OCI-LY7 (cell line): ENCODE measurements around the gene ROPN1L. TPM values are rescaled to one million over a fixed set of nuclear protein-coding genes. Genes with fewer than 3 reads are reported as not detected.
"Not testable (repeated sequence)": the region's sequence is repeated elsewhere in the genome, so short reads cannot be mapped to it uniquely, and the experiment has no call there.

Source experiments
- BruUV-seq: library from RNA; stranded (reverse); fragments of 400-500 nt; replicated peaks from 2 replicates; lab custom pipeline; 2021; lab: Mats Ljungman, UMichigan
- CTCF ChIA-PET: fragments of 300-600 bp; sonication (Branson Sonifier 250); formaldehyde crosslinking; loops from one replicate; lab custom pipeline; 2022; ENCODE audit warnings: antibody characterized with exemption; ENCODE audit not compliant: unreplicated experiment; lab: Charles Lee
- POLR2A ChIA-PET: fragments of 300-600 bp; sonication (Branson Sonifier 250); formaldehyde crosslinking; loops from one replicate; lab custom pipeline; 2022; ENCODE audit warnings: antibody characterized with exemption; lab: Charles Lee
- DNase-seq: peaks from one replicate; pipeline ENCODE4 v3.0.0-alpha.2; 2015; ENCODE audit warnings: low spot score
- H2AFZ ChIP-seq: fragments of 200-600 bp; sonication (generic), shearing (Covaris generic); 2 replicates; pipeline ENCODE4 v1.6.1; 2014; ENCODE audit warnings: mild to moderate bottlenecking, antibody characterized with exemption, low read length, moderate library complexity
- H3K27ac ChIP-seq: fragments of 200-600 bp; sonication (generic); 2 replicates; pipeline ENCODE4 v1.5.1; 2014; ENCODE audit warnings: mixed run types, low read depth, mild to moderate bottlenecking, moderate library complexity, low read length, inconsistent platforms; ENCODE audit not compliant: poor library complexity, severe bottlenecking
- H3K36me3 ChIP-seq: fragments of 200-600 bp; sonication (generic); 2 replicates; pipeline ENCODE4 v1.6.1; 2014; ENCODE audit warnings: mild to moderate bottlenecking, antibody characterized with exemption, low read length, moderate library complexity, mixed read lengths; ENCODE audit not compliant: insufficient read depth
- H3K4me1 ChIP-seq: fragments of 200-600 bp; sonication (generic); 2 replicates; pipeline ENCODE4 v1.5.1; 2014; ENCODE audit warnings: mild to moderate bottlenecking, low read length; ENCODE audit not compliant: insufficient read depth, poor library complexity, severe bottlenecking
- H3K4me2 ChIP-seq: fragments of 200-600 bp; sonication (generic); 2 replicates; pipeline ENCODE4 v1.6.1; 2014; ENCODE audit warnings: mild to moderate bottlenecking, low read length
- H3K4me3 ChIP-seq: fragments of 200-600 bp; sonication (generic); 2 replicates; pipeline ENCODE4 v1.5.1; 2014; ENCODE audit warnings: mild to moderate bottlenecking, low read depth, low read length; ENCODE audit not compliant: poor library complexity, severe bottlenecking
- H3K79me2 ChIP-seq: fragments of 200-600 bp; sonication (generic); 2 replicates; pipeline ENCODE4 v1.6.1; 2016; ENCODE audit warnings: low read depth, mild to moderate bottlenecking, low read length, moderate library complexity, mixed read lengths; ENCODE audit not compliant: insufficient read depth
- H3K9me2 ChIP-seq: fragments of 200-600 bp; sonication (generic); 2 replicates; pipeline ENCODE4 v1.6.1; 2016; ENCODE audit warnings: mild to moderate bottlenecking, low read length, mixed read lengths; ENCODE audit not compliant: insufficient read depth
- H3K9me3 ChIP-seq: fragments of 200-600 bp; sonication (generic); 2 replicates; pipeline ENCODE4 v1.6.1; 2014; ENCODE audit warnings: mild to moderate bottlenecking, mixed run types, low read length, mixed read lengths
- H4K20me1 ChIP-seq: fragments of 200-600 bp; sonication (generic); 2 replicates; pipeline ENCODE4 v1.6.1; 2014; ENCODE audit warnings: mild to moderate bottlenecking, antibody characterized with exemption, low read length, moderate library complexity, mixed read lengths; ENCODE audit not compliant: insufficient read depth
- CTCF ChIP-seq: fragments of 200-600 bp; sonication (generic); conservative IDR thresholded peaks from 2 replicates; pipeline ENCODE4 v1.5.1; 2014; ENCODE audit warnings: mild to moderate bottlenecking, antibody characterized with exemption, low read length, moderate library complexity, mixed read lengths
- EZH2phosphoT487 ChIP-seq: fragments of 200-600 bp; sonication (generic); IDR thresholded peaks from 2 replicates; pipeline ENCODE4 v1.6.1; 2018; ENCODE audit warnings: low read depth, borderline replicate concordance, mild to moderate bottlenecking, mixed run types, antibody characterized with exemption, low read length, moderate library complexity, mixed read lengths
- intact Hi-C: fragments of 100-400 bp; cut with micrococcal nuclease; formaldehyde crosslinking; loops from one replicate; pipeline ENCODE4 v1.10.0; 2022; ENCODE audit not compliant: unreplicated experiment
- total RNA-seq, 2 experiments: library from RNA; depleted of rRNA in 1 of 2; stranded (reverse); fragments of >200 nt in 1 of 2; shearing (Covaris generic) in 1 of 2; gene quantifications; 2 replicates each; pipeline ENCODE4 v1.2.3, GENCODE V29; 2014 to 2022

The ROPN1L gene
- total RNA-seq, 2 experiments from 2014 or later: 0.35 to 0.36 TPM

- no TSS peak for BruUV-seq
These were observed 70.3 kb downstream of the ROPN1L start for GRCh38 chr5:10511741-10512640.

GRCh38 chr5:10513501-10514442 is 72.1 kb downstream of the ROPN1L start:
- H3K9me3 ChIP-seq: 0 out of 2 replicates have a peak, but pooled peaks cover 5% of the 10 kb centered on the region
- ChIA-PET CTCF (no interaction called here), POLR2A (no interaction called here)
- no peak overlapping the region for H3K4me3 ChIP-seq
- intact Hi-C loops: no loop called here
- H4K20me1 ChIP-seq: no peaks in the 10 kb centered on the region
- no peaks in the 10 kb centered on the region for H3K79me2 ChIP-seq
- H2AFZ ChIP-seq: no peak overlapping the region
- no peak overlapping the region for H3K4me2 ChIP-seq
- no peaks in the 10 kb centered on the region for H3K4me1 ChIP-seq
- TF ChIP-seq CTCF (no peak), EZH2phosphoT487 (no peak)
- no peak for DNase-seq
- H3K27ac ChIP-seq: no peak overlapping the region
- H3K9me2 ChIP-seq: no peaks in the 10 kb centered on the region
- no TSS peak for BruUV-seq
- H3K36me3 ChIP-seq: no peaks in the 10 kb centered on the region

More at GRCh38 chr5:10511741-10512640, 70.3 kb downstream of the ROPN1L start:
- Histone ChIP-seq H3K4me2 (no peak overlapping the region), H3K36me3 (no peaks in the 10 kb centered on the region), H3K4me1 (no peaks in the 10 kb centered on the region), H2AFZ (no peak overlapping the region), H3K4me3 (no peak overlapping the region), H3K9me2 (no peaks in the 10 kb centered on the region), H4K20me1 (no peaks in the 10 kb centered on the region), H3K79me2 (no peaks in the 10 kb centered on the region), H3K9me3 (0 out of 2 replicates have a peak, but pooled peaks cover 5% of the 10 kb centered on the region), H3K27ac (no peak overlapping the region)
- ChIA-PET CTCF (no interaction called here), POLR2A (no interaction called here)
- TF ChIP-seq CTCF: no peak
- no peak for TF ChIP-seq EZH2phosphoT487
- intact Hi-C loops: no loop called here
- no peak for DNase-seq

- H3K4me3 ChIP-seq, BruUV-seq, H3K4me1 ChIP-seq, H3K27ac ChIP-seq, H3K36me3 ChIP-seq, CTCF ChIA-PET, H2AFZ ChIP-seq, intact Hi-C loops, H3K79me2 ChIP-seq, H4K20me1 ChIP-seq, H3K4me2 ChIP-seq, DNase-seq, POLR2A ChIA-PET, H3K9me3 ChIP-seq, H3K9me2 ChIP-seq: not testable (repeated sequence)
These were observed 72.9 kb downstream of the ROPN1L start for GRCh38 chr5:10514572-10514971.
